ENCODE results near the gene HGF. TPM values are rescaled to one million over a fixed set of nuclear protein-coding genes. Genes with fewer than 3 reads are reported as not detected.
A peak's percentile ranks its signal among the peaks of the same experiment; 100 is the strongest.
"Not testable (repeated sequence)": the region's sequence is repeated elsewhere in the genome, so short reads cannot be mapped to it uniquely, and the experiment has no call there.

HGF gene
- total and polyA plus RNA-seq, 7 donors, result 0.46 to 27.2 (median 4.6) TPM

GRCh38 chr7:81810476-81811155 lies 40.8 kb upstream of the HGF start:
- H3K27ac ChIP-seq, result peak overlapping the region in 2 of 4 donors; percentile 16 to 17
- H3K27me3 ChIP-seq, result no peaks in the 10 kb centered on the region
- H3K36me3 ChIP-seq, result no peaks in the 10 kb centered on the region
- no peak overlapping the region for H3K4me3 ChIP-seq
- H3K9me3 ChIP-seq, result no peaks in the 10 kb centered on the region
- no peaks in the 10 kb centered on the region for H3K4me1 ChIP-seq
- no peak for TF ChIP-seq EP300 (IDR thresholded peaks at IDR 0.05)
- TF ChIP-seq POLR2AphosphoS5 (IDR thresholded peaks at IDR 0.05), result peak in 1 of 4 donors; percentile 11
- whole genome bisulfite sequencing, 2 donors, result 57 to 72% methylated on average over 6 of the region's 6 CpGs
- intact Hi-C loops (cut with DNase I), result no loop called here
- DNase-seq, result no peak

DNA sequence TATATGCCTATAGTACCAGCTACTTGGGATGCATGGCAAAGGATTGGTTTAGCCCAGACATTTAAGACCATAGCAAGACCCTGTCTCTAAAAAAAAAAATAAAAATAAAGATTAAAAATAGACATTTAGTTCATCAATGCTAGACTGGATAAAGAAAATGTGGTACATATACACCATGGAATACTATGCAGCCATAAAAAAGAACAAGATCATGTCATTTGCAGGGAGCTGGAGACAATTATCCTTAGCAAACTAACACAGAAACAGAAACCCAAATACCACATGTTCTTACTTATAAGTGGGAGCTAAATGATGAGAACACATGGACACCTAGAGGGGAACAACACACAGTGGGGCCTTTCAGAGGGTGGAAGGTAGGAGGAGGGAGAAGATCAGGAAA lies 38.5 kb upstream of the HGF start:
- H3K4me3 ChIP-seq; H3K4me1 ChIP-seq; H3K27ac ChIP-seq; intact Hi-C loops (cut with DNase I); H3K36me3 ChIP-seq; H3K9me3 ChIP-seq; H3K27me3 ChIP-seq; DNase-seq: not testable (repeated sequence)

DNA sequence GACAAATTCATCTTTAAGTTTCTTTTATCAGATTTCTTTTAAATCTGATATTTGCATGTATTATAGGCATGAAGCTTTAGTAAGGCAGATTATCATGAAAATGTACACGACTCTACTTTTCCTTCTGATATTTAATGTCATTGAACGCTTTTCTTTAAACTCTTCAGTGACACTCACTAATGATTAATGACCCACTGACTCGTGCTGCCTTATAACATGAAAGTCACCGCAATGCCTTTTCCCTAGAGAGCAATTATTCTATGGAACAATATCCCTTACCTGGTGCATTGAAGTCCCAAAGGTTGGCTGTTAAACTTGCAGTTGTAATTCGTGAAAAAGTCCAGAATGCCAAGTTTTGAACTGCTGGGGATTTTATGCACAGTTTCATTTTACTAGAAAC lies 33.4 kb upstream of the HGF start:
- no peaks in the 10 kb centered on the region for H3K36me3 ChIP-seq
- DNase-seq, result no peak
- intact Hi-C loops (cut with DNase I), result no loop called here
- H3K4me3 ChIP-seq, result no peak overlapping the region
- WGBS, 2 donors, result 45 to 62% methylated on average over 5 of the region's 5 CpGs
- H3K9me3 ChIP-seq, result no peaks in the 10 kb centered on the region
- TF ChIP-seq EP300 (IDR thresholded peaks at IDR 0.05) (no peak), POLR2A (IDR thresholded peaks at IDR 0.05) (no peak), POLR2AphosphoS5 (IDR thresholded peaks at IDR 0.05) (no peak)
- TF ChIP-seq, protein P1, sequence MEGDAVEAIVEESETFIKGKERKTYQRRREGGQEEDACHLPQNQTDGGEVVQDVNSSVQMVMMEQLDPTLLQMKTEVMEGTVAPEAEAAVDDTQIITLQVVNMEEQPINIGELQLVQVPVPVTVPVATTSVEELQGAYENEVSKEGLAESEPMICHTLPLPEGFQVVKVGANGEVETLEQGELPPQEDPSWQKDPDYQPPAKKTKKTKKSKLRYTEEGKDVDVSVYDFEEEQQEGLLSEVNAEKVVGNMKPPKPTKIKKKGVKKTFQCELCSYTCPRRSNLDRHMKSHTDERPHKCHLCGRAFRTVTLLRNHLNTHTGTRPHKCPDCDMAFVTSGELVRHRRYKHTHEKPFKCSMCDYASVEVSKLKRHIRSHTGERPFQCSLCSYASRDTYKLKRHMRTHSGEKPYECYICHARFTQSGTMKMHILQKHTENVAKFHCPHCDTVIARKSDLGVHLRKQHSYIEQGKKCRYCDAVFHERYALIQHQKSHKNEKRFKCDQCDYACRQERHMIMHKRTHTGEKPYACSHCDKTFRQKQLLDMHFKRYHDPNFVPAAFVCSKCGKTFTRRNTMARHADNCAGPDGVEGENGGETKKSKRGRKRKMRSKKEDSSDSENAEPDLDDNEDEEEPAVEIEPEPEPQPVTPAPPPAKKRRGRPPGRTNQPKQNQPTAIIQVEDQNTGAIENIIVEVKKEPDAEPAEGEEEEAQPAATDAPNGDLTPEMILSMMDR (IDR thresholded peaks at IDR 0.05), result no peak
- H3K27ac ChIP-seq, result no peak overlapping the region
- no peaks in the 10 kb centered on the region for H3K27me3 ChIP-seq
- no peaks in the 10 kb centered on the region for H3K4me1 ChIP-seq

- Histone ChIP-seq H3K27me3 (no peaks in the 10 kb centered on the region), H3K27ac (no peak overlapping the region), H3K9me3 (no peaks in the 10 kb centered on the region), H3K36me3 (no peaks in the 10 kb centered on the region), H3K4me3 (no peak overlapping the region), H3K4me1 (no peaks in the 10 kb centered on the region)
- intact Hi-C loops (cut with DNase I), result no loop called here
- no peak for DNase-seq
- WGBS, 2 donors, result 0 to 2% methylated on average over 1 of the region's 1 CpG
- TF ChIP-seq, protein P1 (IDR thresholded peaks at IDR 0.05), result no peak
- TF ChIP-seq EP300 (IDR thresholded peaks at IDR 0.05) (no peak), POLR2AphosphoS5 (IDR thresholded peaks at IDR 0.05) (no peak), POLR2A (IDR thresholded peaks at IDR 0.05) (no peak)
Measured at GRCh38 chr7:81802251-81802650, 32.4 kb upstream of the HGF start.

DNA sequence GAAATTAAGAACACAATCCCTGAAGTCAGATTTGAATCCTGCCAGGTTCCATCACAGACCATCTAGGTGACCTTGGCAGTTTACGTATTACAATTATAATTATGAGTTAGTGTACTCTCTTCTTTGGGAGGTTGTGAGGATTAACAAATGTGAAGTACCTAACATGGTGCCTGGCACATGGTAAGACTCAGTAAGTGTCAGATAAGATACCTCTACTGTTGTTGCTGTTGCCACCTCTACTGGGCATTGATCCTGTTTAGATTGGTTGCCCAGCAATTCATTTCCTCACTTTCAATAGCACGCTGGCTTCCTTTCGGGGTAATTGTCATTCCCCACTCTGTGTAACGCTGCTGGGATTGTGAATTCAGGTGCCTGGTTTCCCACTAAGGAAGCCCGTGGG lies 31.7 kb upstream of the HGF start:
- Histone ChIP-seq H3K4me1 (no peaks in the 10 kb centered on the region), H3K36me3 (no peaks in the 10 kb centered on the region), H3K27me3 (no peaks in the 10 kb centered on the region), H3K27ac (no peak overlapping the region), H3K9me3 (no peaks in the 10 kb centered on the region), H3K4me3 (no peak overlapping the region)
- intact Hi-C loops (cut with DNase I), result no loop called here
- WGBS, 2 donors, result 86 to 92% methylated on average over 5 of the region's 5 CpGs
- no peak for DNase-seq
- TF ChIP-seq POLR2AphosphoS5 (IDR thresholded peaks at IDR 0.05), result no peak
- TF ChIP-seq, protein P1 (IDR thresholded peaks at IDR 0.05), result no peak
- TF ChIP-seq EP300 (IDR thresholded peaks at IDR 0.05), result no peak
- no peak for TF ChIP-seq POLR2A (IDR thresholded peaks at IDR 0.05)

Measured in sigmoid colon (tissue), 7 donors.